Midbrain (tissue), 1 donor: ENCODE data around the gene CHST8.
"Not testable (repeated sequence)": the region's sequence is repeated elsewhere in the genome, so short reads cannot be mapped to it uniquely, and the experiment has no call there.

Experiments used
- DNase-seq: peaks from one replicate; lab custom pipeline; 2025; lab: John Stamatoyannopoulos, UW

Gene CHST8

DNA sequence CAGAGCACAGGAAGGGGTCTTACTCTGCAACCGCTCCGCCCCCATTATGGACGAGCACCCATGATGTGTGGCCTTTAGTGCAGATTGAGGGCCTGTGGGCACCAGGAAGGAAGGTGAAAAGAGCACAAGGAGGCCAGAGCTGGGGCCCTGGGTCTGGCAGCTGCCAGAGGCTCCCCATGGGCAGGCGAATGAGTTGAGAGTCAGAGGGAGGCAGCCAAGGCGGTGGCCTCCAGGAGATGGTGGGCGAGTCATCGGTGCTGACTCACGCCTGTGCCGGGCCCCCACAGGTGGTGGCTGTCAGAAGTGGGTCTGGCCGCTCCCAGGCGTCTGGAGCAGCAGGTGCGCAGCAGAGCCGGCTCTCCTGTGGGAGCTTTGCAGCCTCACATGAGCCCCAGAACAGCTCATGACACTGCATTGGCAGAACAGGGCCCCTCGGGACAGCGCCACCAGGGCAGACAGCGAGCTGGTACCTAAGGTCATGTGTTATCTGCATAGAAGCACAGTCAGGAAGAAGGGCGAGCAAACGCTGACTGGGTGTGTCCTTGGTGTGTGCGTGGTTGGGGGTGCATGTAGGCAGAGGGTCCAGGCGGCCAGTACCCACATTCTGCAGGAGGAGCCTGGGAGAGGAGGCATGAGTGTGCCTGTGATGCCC lies 68.8 kb downstream of the CHST8 start:
- DNase-seq, result no peak

- DNase-seq, result no peak
Measured at GRCh38 chr19:33691030-33691427, 69.3 kb downstream of the CHST8 start.

GRCh38 chr19:33691736-33692135 lies 70.0 kb downstream of the CHST8 start:
- no peak for DNase-seq

- no peak for DNase-seq
Measured at GRCh38 chr19:33693678-33694077, 71.9 kb downstream of the CHST8 start.

GRCh38 chr19:33695547-33695946 lies 73.8 kb downstream of the CHST8 start:
- not testable (repeated sequence) for DNase-seq

- no peak for DNase-seq
Measured at GRCh38 chr19:33697766-33698165, 76.0 kb downstream of the CHST8 start.

DNA sequence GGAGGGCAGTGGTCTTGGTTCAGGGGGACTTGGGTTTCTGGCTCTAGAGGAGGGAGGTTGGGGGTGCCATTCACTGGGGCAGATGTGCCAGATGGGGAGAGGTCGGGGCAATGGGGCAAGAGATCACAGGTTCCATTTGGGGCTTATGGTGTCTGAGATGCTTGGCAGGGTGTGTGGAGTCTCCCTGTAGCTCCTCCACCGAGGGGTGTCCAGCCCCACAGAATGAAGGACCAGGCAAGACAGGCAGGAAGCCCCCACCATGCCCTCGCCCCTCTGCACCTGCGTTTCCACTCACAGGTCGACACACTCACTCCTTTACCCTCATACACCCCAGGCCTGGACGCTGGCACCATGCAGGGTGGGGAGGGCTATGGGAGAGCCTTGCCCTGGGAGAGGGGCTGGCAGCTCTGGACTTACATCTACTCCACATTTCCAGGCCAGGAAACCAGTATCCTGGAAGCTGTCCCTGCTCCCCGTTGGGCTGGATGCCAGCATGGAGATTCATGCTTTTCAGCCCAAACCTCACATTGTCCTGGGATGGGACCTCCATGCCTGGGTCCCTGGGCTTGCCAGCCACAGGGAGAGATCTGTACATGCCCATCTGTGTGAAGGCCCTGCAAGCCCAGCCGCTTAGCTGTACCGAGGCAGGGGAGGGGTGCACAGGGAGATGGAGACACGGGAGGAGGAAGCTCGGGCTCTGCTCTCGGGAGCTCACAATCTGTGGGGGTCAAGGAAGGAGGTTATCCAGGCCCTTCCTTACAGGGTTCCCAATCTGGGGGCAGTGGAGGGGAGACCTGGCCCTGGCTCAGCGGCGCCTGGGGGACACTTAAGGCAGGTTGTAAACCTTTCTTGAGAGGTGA lies 77.1 kb downstream of the CHST8 start:
- DNase-seq, result no peak

- no peak for DNase-seq
Measured at GRCh38 chr19:33699754-33700407, 78.1 kb downstream of the CHST8 start.

DNA sequence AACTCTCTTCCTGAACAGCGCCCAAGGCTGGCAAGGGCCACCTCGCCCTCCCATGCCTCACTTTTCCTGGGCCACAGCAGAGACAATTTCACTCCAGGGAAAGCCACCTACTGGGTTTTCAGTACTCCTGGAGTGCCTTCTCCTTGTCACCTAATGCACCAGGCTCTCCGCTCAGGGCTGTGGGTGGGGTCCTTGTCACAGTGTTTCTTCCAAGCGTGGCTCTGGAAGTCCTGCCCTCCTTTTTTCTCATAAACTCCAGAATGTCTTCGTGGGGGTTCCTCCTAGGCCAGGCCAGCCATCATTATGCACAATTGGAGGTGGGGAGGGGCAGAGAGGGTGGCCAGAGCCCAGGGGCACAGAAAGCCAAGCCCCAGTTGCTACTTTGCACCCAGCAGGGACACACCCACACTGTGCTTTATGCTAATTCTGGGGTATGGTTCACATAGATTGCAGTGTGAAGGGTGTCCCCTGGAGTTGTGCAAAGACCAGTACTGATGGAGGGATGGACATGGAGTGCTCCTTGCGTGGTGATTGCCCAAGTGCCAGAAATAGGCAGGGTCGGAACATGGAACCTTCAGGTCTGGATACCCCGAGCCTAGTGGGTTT lies 78.8 kb downstream of the CHST8 start:
- no peak for DNase-seq

GRCh38 chr19:33701565-33701964 lies 79.8 kb downstream of the CHST8 start:
- DNase-seq, result no peak

DNA sequence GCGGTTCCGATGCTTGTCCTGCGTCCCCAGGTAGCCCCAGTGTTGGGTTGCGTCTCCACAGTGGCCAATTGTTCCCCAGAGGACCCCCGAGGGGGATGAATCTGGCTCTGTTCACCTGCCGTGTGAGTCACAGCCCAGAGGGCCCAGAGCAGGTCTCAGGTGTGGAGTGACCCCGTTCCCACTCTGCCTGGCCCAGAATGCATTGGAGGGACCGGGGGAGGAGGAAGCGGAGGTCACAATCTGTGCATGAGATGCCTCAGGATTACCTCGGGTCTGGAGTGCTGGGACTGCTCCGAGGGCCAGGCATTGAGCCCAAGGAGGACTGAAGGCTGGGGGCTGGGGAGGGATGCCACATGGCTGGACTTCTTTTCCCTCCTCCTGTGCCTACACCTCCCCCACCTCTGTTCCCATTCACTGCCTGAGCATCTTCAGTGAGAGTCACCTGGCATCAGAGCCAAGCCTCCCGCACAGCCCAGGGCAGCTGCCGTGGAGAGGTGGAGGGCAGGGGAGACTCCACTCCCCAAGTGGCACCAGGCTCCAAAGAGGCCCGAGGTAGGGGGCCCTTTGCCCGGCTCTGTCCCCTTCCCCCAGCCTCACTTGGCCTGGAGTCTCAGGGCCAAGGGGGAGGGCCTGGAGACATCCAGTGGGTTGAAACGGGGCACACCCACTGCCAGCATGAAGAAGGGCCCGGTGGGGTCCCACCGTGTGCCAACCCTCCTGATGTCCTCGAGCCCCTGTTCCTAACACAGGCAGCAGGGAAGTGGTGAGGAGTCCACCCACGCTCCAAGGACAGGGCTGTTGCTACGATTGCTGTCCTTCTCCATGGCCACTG lies 81.1 kb downstream of the CHST8 start:
- no peak for DNase-seq

GRCh38 chr19:33703438-33703750 lies 81.6 kb downstream of the CHST8 start:
- DNase-seq, result no peak

DNA sequence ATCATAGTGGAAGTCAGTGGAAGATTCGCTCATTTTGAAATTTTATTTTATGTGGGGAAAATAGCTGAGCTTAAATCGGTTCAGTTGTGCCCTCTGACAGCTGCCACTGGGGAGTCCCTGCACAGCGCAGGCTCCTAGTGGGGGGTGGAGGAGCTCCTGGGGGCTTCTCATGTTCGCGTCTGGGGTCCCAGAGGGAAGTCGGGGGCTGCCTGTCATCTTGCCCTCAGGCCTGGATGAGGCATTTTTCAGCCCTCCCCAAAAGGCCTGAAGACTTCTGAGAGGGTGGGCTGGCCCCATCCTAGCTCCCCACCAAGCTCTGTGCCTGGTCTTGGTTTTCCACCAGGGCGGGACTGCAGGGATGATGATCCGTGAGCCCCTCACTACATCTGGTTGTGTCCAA lies 82.1 kb downstream of the CHST8 start:
- DNase-seq, result no peak

DNA sequence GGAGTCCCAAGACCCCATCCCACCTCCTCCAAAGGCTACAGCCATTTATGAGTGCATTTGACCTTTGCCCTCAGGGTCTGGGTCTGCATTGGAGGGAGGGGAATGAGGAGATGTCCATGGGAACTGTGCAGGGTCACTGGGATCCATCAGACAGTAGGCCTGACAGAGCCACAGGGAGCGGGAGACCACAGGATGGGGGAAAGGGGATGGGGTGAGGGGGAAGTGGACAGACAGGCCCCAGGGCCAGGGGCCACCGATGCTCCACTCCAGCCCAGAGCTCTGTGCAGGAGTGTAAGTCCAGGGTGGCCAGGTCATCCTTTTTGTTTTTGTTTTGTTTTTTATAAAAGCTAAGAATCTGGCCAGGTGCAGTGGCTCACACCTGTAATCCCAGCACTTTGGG lies 82.5 kb downstream of the CHST8 start:
- no peak for DNase-seq

- no peak for DNase-seq
Measured at GRCh38 chr19:33705090-33705847, 83.5 kb downstream of the CHST8 start.

DNA sequence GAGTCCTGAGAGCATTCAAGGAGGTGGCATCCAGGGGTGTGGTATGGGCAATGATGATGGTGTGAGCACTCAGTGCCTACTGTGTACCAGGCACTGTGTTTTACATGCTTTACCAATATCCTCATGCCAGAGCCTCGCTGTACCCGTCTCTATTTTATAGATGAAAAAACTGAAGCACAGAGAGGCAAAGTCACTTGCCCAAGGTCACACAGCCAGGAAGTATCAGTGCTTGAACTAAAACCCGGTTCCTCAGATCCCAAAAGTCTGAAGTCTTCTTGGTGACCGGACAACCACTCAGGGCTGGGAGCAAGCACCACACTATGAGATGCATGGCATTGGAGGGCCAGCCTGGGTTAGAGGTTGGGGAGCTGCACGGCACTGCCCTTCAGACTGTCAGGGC lies 84.1 kb downstream of the CHST8 start:
- no peak for DNase-seq

DNA sequence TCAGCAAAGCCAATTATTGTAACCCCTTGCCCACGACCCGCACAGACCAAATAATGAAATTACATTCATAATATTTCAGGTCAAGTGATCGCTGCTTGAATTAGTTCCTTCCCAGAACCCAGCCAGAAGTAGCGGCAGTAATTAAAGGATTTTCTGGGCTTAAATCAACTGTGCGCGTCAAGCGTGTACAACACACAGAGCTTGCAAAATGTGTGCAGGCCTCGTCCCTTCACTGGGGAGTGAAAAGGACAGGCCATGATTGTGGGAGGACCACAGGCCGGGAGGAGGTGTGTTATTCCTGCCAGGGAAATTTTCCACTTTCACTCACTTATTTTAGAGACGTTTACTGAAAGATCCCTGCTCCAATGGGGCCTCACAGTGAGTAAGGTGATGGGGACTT lies 84.9 kb downstream of the CHST8 start:
- DNase-seq, result no peak

GRCh38 chr19:33712268-33712667 lies 90.5 kb downstream of the CHST8 start:
- no peak for DNase-seq

GRCh38 chr19:33713194-33713593 lies 91.4 kb downstream of the CHST8 start:
- no peak for DNase-seq

GRCh38 chr19:33714149-33714548 lies 92.4 kb downstream of the CHST8 start:
- no peak for DNase-seq

GRCh38 chr19:33715462-33715861 lies 93.7 kb downstream of the CHST8 start:
- no peak for DNase-seq
